T-helper 9 cell (primary cell): Measurements from ENCODE around the gene BTD.

ENCODE experiments used
- DNase-seq: peaks from one replicate; pipeline ENCODE4 v3.0.0-alpha.2; 2020

Gene BTD

GRCh38 chr3:15637131-15637951 is 35.8 kb downstream of the BTD start:
- DNase-seq: no peak

GRCh38 chr3:15638193-15638890 is 36.8 kb downstream of the BTD start:
- no peak for DNase-seq

- no peak for DNase-seq
Measured at GRCh38 chr3:15638891-15639262, 37.3 kb downstream of the BTD start.

- no peak for DNase-seq
Measured at GRCh38 chr3:15645246-15645645, 43.7 kb downstream of the BTD start.

- DNase-seq: no peak
Measured at GRCh38 chr3:15645740-15646501, 44.4 kb downstream of the BTD start.

- DNase-seq: no peak
Measured at GRCh38 chr3:15646851-15647511, 45.4 kb downstream of the BTD start.

- peak; percentile 21 for DNase-seq
Measured at GRCh38 chr3:15647611-15648167, 46.1 kb downstream of the BTD start.

- no peak for DNase-seq
Measured at GRCh38 chr3:15649341-15649740, 47.8 kb downstream of the BTD start.

GRCh38 chr3:15649858-15650257 is 48.3 kb downstream of the BTD start:
- DNase-seq: no peak

- no peak for DNase-seq
Measured at GRCh38 chr3:15651396-15651795, 49.9 kb downstream of the BTD start.

GRCh38 chr3:15653321-15653720 is 51.8 kb downstream of the BTD start:
- DNase-seq: no peak

- no peak for DNase-seq
Measured at GRCh38 chr3:15654127-15654526, 52.6 kb downstream of the BTD start.

- no peak for DNase-seq
Measured at GRCh38 chr3:15654891-15655290, 53.3 kb downstream of the BTD start.

- DNase-seq: no peak
Measured at GRCh38 chr3:15656342-15656741, 54.8 kb downstream of the BTD start.

GRCh38 chr3:15657016-15657415 is 55.5 kb downstream of the BTD start:
- no peak for DNase-seq

GRCh38 chr3:15659254-15659975 is 57.9 kb downstream of the BTD start:
- DNase-seq: no peak

- no peak for DNase-seq
Measured at GRCh38 chr3:15660055-15660935, 58.8 kb downstream of the BTD start.

- no peak for DNase-seq
Measured at GRCh38 chr3:15664144-15664543, 62.6 kb downstream of the BTD start.

GRCh38 chr3:15665510-15666150 is 64.1 kb downstream of the BTD start:
- DNase-seq: no peak

GRCh38 chr3:15666277-15666676 is 64.7 kb downstream of the BTD start:
- no peak for DNase-seq
